Neural progenitor cell (in vitro differentiated cells): ENCODE data around the gene LIPE.

ENCODE experiments used
- CTCF ChIP-seq: fragments of 200-600 bp; sonication (generic); IDR thresholded peaks from 2 replicates; pipeline ENCODE4 v1.5.1; 2017; ENCODE audit warnings: antibody characterized with exemption, mild to moderate bottlenecking
- EZH2phosphoT487 ChIP-seq: fragments of 200-600 bp; sonication (generic); IDR thresholded peaks from 2 replicates; pipeline ENCODE4 v1.6.1; 2017; ENCODE audit warnings: antibody characterized with exemption

DNA sequence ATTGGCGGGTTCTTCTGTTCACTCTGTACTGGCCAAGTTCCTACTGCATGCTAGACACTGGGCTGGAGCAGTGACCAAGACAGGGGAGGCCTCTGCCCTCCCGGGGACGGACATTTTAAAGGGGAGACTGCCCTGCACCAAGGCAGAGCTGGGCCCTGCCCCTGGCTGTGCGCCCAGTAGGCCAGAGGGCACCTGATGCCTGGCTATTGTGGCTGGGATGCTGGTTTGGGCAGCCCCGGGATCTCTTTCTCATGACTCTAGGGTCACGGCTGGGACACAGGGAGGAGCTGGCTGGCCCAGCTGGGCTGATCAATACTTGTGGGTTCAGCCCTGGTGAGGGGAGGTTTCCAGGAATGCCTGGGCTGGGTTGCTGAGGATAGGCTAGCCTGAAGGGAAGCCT, 17.7 kb downstream of the LIPE start:
- TF ChIP-seq CTCF: no peak
- TF ChIP-seq EZH2phosphoT487: no peak
